ENCODE measurements around the gene EID2B.
A peak's percentile ranks its signal among the peaks of the same experiment; 100 is the strongest.

Gene EID2B

DNA sequence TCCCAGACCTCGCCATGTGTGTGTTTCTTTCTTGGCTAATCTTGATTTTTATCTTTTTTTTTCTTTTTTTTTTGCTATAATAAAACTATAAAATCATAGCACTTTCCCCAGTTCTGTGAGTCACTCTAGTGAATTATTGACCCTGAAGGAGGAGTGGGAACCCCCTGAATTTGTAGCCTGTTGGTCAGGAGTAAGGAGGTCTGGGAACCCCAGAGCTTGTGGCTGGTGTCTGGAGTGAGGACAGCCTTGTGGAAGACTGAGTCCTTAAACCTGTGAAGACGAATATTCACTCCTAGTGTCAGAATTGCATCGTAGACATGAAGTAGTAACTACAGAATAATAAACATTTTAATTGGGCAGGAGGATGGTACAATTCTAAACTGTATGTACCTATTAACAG is 7.4 kb downstream of the EID2B start:
- no peak for DNase-seq

DNA sequence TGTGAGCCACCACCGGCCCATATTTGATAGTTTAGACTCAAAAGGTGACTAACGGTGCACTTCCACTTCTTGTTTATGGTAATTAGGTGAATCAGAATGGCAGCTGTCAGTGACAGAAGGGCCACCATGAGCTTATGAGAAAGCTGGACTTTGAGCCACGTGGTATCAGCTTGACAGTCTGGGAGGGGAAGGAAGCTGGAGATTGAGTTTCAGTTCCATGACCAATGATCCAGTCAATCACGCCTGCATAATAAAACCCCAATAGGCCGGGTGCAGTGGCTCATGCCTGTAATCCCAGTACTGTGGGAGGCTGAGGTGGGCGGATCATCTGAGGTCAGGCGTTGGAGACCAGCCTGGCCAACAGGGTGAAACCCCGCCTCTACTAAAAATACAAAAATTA is 8.2 kb downstream of the EID2B start:
- no peak for DNase-seq

- DNase-seq, result no peak
These were observed 11.8 kb downstream of the EID2B start for GRCh38 chr19:39520541-39521484.

DNA sequence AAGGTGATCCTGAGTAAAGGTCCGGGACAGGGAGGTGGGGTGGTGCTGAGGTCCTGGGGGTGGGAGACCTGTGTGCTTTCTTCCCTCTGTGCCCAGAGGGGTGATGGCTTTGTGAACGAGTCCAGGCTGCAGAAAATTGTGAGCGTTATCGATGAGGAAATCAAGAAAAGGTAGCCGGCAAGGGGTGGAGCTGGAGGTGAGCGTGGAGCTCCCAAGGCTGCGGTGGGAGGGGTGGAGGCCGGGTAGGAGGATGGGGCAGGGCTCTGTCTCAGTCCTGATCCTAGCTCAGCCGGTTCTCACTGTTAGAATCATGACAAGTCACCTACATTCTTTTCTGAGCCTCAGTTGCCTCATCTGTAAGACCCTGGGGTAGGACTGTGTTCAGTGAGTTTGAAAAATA is 13.7 kb downstream of the EID2B start:
- no peak for DNase-seq

DNA sequence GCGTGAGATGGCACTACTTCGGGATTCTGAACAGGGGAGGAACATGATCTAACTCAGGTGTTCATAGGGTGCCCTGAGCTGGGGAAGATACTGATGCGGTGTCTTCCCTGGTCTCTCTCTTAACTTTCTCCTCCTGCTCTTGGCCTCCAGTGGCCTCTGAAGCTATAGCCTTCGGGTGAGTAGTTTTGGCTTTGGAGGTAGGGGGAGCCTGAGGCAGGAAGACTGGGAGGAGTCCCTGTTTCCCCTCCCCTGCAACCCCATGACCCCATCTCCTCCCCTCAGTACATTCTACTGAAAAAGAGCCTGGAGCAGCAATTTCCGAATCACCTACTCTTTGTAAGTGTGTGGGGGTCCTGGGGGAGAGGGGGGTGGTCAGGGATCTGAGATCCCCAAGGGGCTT is 14.2 kb downstream of the EID2B start:
- no peak for DNase-seq

DNA sequence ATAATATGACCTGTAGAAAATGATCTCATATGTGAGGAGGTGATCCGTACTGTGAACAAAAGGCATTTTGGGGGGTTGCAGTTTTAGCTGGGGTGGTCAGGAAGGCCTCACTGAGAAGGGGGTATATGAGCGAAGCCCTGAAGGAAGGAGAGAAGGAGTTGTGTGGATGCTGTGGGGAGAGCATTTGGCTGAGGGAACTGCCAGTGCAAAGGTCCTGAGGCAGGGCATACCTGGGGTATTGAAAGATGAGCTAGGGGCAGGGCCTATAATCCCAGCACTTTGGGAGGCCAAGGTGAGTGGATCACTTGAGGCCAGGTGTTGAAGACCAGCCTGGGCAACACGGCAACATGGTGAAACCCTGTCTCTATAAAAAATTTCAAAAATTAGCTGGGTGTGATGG is 15.2 kb downstream of the EID2B start:
- no peak for DNase-seq

- no peak for DNase-seq
These were observed 16.4 kb downstream of the EID2B start for GRCh38 chr19:39516270-39516669.

DNA sequence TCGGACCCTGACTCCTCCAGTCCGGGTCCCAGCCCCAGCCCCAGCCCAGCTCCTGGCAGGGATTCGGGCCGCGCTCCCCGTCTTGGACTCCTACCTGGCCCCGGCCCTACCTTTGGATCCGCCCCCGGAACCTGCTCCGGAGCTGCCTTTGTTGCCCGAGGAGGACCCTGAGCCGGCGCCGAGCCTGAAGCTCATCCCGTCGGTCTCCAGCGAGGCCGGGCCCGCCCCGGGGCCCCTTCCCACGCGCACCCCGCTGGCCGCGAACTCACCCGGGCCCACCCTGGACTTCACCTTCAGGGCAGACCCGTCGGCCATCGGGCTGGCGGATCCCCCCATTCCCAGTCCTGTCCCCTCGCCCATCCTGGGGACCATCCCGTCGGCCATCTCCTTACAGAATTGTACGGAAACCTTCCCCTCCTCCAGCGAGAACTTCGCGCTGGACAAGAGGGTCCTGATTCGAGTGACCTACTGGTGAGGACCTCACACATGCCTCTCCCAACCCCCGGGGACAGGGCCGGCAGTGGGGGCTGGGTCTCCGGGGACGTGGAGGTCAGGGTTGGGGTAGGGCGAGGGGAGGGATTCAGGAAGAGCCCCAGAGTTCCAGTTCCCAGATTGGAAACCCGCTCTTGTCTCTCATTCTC is 17.0 kb downstream of the EID2B start:
- DNase-seq, result peak; percentile 63

DNA sequence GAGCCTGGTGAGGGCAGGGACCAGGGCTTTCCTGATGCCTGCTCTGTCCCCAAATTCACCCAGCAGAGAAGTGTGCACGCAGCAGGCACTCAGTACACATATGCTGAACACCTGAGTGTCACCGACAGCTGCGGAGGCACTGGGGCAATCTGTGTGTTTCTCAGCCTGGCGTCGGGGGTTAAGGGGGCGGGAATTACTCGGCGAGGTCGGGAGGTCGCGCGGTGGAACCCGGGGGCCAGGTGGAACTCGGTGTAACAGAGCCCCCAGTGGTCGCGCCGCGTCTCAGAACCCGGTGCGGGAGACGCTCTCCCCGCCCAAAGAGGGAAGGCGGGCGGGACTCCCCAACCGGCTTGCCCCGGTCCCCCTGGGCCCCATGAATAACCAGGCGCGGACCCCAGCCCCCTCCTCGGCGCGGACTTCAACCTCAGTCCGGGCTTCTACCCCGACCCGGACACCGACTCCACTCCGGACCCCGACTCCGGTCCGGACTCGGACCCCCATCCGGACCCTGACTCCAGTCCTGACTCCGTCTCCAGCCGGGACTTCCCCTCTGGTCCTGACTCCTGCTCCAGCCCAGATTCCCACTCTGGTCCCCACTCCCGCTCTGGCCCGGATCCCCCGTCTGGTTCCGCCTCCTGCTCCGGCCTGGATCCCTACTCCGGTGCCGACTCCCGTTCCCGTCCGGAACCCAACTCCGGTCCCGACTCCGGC is 17.7 kb downstream of the EID2B start, which contains the start of gene SELENOV:
SELENOV (plus strand) TSS at position 300 of the 711 bp plus-strand sequence; CDS start at position 374, 74 bp downstream.
- DNase-seq, result no peak

DNA sequence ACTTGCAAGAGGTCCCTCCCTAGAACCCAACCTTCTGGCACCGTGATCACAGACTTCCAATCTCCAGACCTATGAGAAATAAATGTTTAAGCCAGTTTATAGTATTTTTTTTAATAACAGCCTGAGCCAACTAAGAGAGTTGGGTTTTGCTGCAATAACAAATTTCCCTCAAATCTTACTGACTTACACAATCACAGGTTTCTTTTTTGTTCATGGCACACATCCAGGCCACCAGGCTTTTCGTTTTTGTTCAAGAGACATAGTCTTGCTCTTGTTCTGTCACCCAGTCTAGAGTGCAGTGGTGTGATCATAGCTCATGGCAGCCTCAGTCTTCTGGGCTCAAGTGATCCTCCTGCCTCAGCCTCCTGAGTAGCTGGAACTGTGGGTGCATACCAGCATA is 19.7 kb downstream of the EID2B start:
- no peak for DNase-seq

GRCh38 chr19:39509233-39509632 is 23.4 kb downstream of the EID2B start:
- DNase-seq, result no peak

DNA sequence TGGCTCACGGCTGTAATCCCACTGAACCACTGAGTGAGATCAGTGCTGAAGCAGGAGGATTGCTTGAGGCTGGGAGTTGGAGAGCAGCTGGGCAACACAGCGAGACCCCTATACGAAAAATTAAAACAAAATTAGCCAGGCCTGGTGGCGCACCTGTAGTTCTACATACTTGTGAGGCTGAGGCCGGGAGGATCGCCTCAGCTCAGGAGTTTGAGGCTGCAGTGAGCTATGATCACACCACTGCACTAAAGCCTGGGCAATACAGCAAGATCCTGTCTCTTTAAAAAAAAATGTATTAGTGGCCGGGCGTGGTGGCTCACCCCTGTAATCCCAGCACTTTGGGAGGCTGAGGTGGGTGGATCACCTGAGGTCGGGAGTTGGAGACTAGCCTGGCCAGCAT is 24.0 kb downstream of the EID2B start:
- DNase-seq, result no peak

DNA sequence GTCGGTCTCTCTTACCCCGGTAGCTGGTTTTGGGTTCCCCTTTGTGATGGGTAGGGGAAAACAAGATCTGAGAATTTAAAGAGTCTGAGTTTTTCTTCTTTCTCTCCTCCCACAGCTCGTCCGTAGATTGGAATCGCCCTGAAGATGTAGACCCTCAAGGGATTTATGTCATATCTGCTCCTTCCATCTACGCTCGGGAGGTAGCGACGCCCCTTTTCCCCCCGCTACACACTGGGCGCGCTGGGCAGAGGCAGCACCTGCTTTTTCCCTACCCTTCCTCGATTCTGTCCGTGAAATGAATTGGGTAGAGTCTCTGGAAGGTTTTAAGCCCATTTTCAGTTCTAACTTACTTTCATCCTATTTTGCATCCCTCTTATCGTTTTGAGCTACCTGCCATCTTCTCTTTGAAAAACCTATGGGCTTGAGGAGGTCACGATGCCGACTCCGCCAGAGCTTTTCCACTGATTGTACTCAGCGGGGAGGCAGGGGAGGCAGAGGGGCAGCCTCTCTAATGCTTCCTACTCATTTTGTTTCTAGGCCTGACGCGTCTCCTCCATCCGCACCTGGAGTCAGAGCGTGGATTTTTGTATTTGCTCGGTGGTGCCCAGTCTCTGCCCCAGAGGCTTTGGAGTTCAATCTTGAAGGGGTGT is 24.8 kb downstream of the EID2B start:
- no peak for DNase-seq

GRCh38 chr19:39506944-39507714 is 25.5 kb downstream of the EID2B start:
- peak; percentile 84 for DNase-seq

DNA sequence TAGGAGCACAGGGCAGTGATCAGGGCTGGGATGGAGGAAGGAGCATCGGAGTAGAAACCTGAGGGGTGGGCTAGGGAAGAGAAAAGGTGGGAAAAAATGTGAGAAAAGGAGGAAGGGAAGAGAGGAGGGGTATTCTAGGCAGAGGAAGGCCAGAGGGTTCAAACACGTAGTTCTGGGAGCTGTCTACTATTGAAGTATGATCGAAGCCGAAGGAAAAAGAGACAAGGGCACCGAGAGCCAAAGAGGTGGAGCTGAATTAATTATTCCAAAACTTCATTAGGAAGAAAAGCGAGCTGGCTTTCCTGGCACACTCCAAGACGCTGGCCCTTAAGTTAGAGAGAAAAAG is 26.1 kb downstream of the EID2B start:
- DNase-seq, result no peak

DNA sequence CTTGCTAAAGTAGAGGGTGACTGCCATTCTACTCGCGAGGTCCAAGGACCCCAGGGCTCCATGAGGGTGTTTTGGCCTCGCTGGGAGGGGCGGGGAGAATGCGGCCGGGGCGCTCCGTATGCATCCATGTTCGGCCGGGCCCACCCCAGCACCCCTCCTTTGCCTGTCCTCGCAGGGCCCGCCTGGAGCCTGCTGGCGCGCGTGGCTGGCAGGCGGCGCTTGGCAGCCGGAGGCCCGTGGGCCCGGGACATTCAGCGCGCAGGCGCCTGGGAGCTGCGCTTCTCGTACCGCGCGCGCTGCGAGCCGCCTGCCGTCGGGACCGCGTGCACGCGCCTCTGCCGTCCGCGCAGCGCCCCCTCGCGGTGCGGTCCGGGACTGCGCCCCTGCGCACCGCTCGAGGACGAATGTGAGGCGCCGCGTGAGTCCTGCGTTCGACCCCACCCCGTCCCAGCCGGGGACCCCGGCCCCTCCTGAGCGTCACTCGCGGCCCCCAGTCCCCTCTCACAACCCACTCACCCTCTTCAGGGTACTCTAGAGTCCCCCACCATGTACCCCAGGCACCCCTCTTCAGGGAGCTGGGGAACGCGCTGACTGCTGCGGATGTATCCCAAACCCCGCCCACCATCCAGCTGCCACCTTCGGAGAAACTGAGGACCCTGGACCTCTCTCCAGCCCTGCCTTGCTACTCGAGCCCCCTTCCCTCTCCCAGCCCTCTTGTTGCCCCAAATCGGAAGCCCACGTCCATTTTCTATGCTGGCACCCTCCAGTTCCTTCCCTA is 29.8 kb downstream of the EID2B start:
- DNase-seq, result peak; percentile 95

DNA sequence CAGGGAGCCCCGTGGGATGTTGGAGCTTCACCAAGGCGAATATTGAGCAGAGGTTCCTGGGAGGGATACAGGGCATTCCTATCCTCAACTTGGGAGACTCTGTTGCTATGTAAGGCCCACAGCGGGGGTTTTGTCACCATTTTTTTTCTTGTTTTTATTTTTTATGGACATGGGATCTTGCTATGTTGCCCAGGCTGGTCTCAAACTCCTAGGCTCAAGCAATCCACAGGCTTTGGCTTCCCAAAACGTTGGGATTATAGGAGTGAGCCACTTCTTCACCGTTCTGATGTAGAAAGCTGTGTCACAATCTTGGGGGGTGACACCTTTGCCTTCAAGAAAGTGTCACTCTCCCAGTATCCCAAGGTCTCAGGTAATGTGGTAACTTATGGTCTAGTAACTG is 31.3 kb downstream of the EID2B start:
- no peak for DNase-seq

DNA sequence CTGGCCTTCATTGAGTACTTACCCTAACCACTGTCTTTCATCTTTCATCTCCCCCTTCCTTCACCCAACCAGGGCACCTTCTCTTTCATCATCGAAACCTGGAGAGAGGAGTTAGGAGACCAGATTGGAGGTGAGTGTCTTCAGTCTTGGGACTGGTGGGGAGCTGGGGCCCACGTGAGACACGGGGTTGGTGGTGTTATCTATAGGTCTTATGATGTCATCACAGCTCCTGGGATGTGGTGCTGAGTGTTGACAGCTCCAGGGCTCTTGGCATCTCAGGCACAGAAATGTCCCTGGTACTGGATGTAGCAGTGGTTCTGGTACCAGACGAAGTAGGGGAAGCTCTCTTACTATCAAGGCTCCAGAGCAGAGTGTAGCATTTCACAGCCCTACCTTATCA is 32.1 kb downstream of the EID2B start:
- DNase-seq, result no peak

DNA sequence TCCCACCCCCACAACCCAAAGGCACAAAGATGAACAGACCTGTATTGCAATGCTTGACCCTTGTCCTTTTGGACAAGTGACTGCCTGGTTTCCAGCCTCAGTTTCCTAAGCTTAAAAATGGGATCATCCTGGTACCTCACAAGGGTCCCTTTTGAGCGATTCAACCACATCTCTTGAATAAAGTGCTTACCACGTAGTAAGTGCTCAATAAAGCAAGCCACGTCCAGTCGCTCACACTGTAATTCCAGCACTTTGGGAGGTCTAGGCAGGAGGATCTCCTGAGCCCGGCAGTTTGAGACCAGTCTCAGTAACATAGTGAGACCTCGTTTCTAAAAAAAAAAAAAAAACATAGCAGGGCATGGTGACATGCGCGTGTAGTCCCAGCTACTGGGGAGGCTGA is 32.7 kb downstream of the EID2B start:
- DNase-seq, result no peak

DNA sequence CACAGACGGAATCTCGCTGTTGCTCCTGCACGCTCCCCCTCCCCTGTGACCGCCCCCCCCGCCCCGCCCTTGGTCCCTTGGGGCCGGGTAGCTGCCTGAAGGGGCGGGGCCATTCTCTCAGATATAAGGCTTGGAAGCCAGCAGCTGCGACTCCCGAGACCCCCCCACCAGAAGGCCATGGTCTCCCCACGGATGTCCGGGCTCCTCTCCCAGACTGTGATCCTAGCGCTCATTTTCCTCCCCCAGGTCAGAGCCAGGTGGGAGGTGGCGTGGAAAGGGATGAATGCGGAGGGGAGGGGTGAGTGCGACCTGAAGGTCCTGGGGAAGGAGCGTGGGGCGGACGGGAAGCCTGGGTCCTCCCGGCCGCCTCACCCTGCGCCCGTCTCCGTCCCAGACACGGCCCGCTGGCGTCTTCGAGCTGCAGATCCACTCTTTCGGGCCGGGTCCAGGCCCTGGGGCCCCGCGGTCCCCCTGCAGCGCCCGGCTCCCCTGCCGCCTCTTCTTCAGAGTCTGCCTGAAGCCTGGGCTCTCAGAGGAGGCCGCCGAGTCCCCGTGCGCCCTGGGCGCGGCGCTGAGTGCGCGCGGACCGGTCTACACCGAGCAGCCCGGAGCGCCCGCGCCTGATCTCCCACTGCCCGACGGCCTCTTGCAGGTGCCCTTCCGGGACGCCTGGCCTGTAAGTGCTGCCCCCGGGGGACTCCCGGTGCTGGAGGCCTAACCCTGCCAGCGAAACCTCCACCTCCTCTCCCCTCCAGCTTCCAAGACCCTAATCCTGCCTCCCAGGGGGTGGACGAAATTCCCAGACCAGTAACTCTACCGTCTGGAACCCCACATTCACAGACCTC is 33.6 kb downstream of the EID2B start, which contains the start of gene DLL3:
DLL3 (plus strand) TSS at position 150 of the 845 bp plus-strand sequence; CDS start at position 178, 28 bp downstream.
- DNase-seq, result peak; percentile 66

Measured in activated CD8-positive, alpha-beta memory T cell treated with anti-CD3 and anti-CD28 coated beads, Interleukin-2, amount 50 U/mL, for 48 hours (primary cell).